ENCODE data around the gene XKR7. TPM values are rescaled to one million over a fixed set of nuclear protein-coding genes. Genes with fewer than 3 reads are reported as not detected.

Gene XKR7
- total and polyA plus RNA-seq, 2 donors (not counting 1 experiment from before 2014, with no cell fraction given), result 0.05 to 0.12 TPM

DNA sequence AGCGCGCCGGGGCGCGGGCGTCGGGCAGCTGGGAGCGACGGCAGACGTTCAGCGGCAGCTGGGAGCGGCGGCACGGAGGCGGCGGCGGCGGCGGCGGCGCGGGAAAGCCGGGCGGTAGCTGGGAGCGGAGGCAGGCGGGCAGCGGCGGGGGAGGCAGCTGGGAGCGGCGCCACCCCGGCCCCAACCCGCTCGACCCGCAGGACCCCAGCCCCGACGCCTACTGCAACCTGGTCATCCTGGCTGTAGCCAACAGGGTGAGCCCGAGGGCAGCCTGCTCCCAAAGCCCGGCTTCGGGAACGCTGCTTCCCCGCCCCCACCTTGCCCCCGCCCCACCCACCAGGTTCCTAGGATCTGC, 51.2 kb downstream of the XKR7 start:
- Histone ChIP-seq H3K36me3 (replicated peaks in 1 of 2; ENCODE audit: control extremely low read depth in 1 of 2, control insufficient read depth in 1 of 2, extremely low read depth in 1 of 2, insufficient read depth in 2 of 2, low read length in 1 of 2) (no peaks in the 10 kb centered on the region), H4K20me1 (ENCODE audit: control insufficient read depth, insufficient read depth, low read length, poor library complexity, severe bottlenecking) (no peaks in the 10 kb centered on the region), H3K27me3 (replicated peaks in 1 of 4; ENCODE audit: control extremely low read depth in 1 of 4, control insufficient read depth in 3 of 4, insufficient read depth in 4 of 4, low read length in 3 of 4) (peaks cover 0 to 69% (median 30%) of the 10 kb centered on the region in 4 experiments), H3K4me2 (replicated peaks; ENCODE audit: low read depth, low read length, poor library complexity, severe bottlenecking) (peak overlapping the region; percentile 97), H3K79me2 (ENCODE audit: control insufficient read depth, insufficient read depth, low read length) (no peaks in the 10 kb centered on the region), H3K9me3 (ENCODE audit: control extremely low read depth in 1 of 3, control insufficient read depth in 2 of 3, insufficient read depth in 1 of 3, low read length in 2 of 3) (peaks cover 0 to 4% (median 0%) of the 10 kb centered on the region in 3 donors), H3K27ac (ENCODE audit: low read length in 2 of 2) (no peak overlapping the region), H2AFZ (ENCODE audit: insufficient read depth, low read depth, low read length, poor library complexity, severe bottlenecking) (peak overlapping the region; percentile 75), H3K4me3 (ENCODE audit: control extremely low read depth in 1 of 5, extremely low read depth in 1 of 5, insufficient read depth in 1 of 5, low read depth in 2 of 5, low read length in 4 of 5) (peak overlapping the region in 1 of 5 experiments; percentile 69), H3K4me1 (ENCODE audit: control insufficient read depth in 2 of 2, insufficient read depth in 2 of 2, low read length in 2 of 2) (peaks cover 15 to 17% of the 10 kb centered on the region in 2 donors), H3K9ac (ENCODE audit: low read length) (no peak overlapping the region)
- ATAC-seq (ENCODE audit: low read depth) (no peak), DNase-seq (peak; percentile 33)
- H3K4me1 Mint-ChIP-seq, result peaks cover 22% of the 10 kb centered on the region
- no peak overlapping the region for H3K27ac Mint-ChIP-seq
- no peaks in the 10 kb centered on the region for H3K9me3 Mint-ChIP-seq (ENCODE audit: insufficient read depth)
- intact Hi-C loops (cut with micrococcal nuclease), result loop anchor here (5.0 kb wide), 2 partner anchors 73 to 167 kb away; no protein-coding TSS in a partner anchor
- peaks cover 77% of the 10 kb centered on the region for H3K27me3 Mint-ChIP-seq
- CTCF ChIA-PET, result no interaction called here
- TF ChIP-seq, protein P1, sequence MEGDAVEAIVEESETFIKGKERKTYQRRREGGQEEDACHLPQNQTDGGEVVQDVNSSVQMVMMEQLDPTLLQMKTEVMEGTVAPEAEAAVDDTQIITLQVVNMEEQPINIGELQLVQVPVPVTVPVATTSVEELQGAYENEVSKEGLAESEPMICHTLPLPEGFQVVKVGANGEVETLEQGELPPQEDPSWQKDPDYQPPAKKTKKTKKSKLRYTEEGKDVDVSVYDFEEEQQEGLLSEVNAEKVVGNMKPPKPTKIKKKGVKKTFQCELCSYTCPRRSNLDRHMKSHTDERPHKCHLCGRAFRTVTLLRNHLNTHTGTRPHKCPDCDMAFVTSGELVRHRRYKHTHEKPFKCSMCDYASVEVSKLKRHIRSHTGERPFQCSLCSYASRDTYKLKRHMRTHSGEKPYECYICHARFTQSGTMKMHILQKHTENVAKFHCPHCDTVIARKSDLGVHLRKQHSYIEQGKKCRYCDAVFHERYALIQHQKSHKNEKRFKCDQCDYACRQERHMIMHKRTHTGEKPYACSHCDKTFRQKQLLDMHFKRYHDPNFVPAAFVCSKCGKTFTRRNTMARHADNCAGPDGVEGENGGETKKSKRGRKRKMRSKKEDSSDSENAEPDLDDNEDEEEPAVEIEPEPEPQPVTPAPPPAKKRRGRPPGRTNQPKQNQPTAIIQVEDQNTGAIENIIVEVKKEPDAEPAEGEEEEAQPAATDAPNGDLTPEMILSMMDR (IDR thresholded peaks at IDR 0.05), result no peak
- no peak for TF ChIP-seq EZH2 (IDR thresholded peaks at IDR 0.05; ENCODE audit: borderline replicate concordance, insufficient read depth, low read depth, low read length, poor library complexity, severe bottlenecking)
- POLR2A ChIA-PET, result no interaction called here
- peak overlapping the region; percentile 94 for H3K4me3 Mint-ChIP-seq
- under 1% methylated on average over 42 of the region's 42 CpGs for WGBS (ENCODE audit: insufficient coverage)

DNA sequence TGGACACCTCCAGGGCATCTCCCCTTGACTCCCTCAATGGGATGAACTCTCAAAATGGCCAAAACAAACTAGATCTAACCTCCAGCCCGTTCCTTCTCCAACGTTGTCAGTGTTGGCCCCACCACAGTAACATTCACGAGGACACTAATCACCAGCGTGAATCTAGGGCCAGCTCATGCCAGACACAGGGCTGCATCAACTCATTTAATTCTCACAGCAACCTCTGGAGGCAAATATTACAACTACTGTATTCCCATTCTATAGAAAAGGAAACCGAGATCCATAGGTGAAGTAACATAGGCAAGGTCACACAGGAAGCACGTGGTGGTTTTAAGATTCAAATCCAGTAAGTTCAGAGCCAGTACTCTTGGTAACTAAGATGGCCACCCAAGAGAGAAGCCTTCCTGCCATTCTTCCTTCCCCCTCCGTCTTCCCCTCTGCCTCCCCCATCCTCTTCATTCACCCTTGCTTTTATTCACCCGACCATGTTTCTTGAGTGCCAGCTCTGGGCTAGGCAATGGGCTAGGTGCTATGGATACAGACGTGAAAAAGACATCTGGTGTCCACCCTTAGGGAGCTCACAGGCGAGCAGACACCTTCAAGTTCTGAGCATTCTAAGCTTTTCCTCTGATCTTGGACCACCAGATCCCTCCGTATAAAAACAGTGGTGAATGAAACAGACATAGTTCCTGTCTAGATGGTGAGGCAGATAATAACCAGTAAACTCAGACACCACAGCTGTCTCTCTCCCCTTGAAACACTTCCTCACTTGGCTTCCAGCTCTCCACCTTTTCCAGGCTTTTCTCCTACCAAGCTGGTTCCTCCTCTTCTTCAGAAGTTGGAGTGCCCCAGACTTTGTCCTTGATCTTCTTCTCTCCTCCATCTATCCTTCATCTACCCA, 51.9 kb downstream of the XKR7 start:
- ChIA-PET CTCF (interaction anchor here (1.2 to 2.2 kb wide), 3 partner anchors 11 to 167 kb away, joined by 3 to 26 read pairs (median 4); partner anchors contain the start of gene PDRG1), POLR2A (no interaction called here)
- H3K27ac Mint-ChIP-seq, result no peak overlapping the region
- Histone ChIP-seq H3K36me3 (replicated peaks in 1 of 2; ENCODE audit: control extremely low read depth in 1 of 2, control insufficient read depth in 1 of 2, extremely low read depth in 1 of 2, insufficient read depth in 2 of 2, low read length in 1 of 2) (no peaks in the 10 kb centered on the region), H3K4me3 (ENCODE audit: control extremely low read depth in 1 of 5, extremely low read depth in 1 of 5, insufficient read depth in 1 of 5, low read depth in 2 of 5, low read length in 4 of 5) (peak overlapping the region in 1 of 5 experiments; percentile 69), H3K4me1 (ENCODE audit: control insufficient read depth in 2 of 2, insufficient read depth in 2 of 2, low read length in 2 of 2) (peaks cover 15 to 21% of the 10 kb centered on the region in 2 donors), H3K9me3 (ENCODE audit: control extremely low read depth in 1 of 3, control insufficient read depth in 2 of 3, insufficient read depth in 1 of 3, low read length in 2 of 3) (peaks cover 0 to 4% (median 0%) of the 10 kb centered on the region in 3 donors), H3K9ac (ENCODE audit: low read length) (no peak overlapping the region), H3K79me2 (ENCODE audit: control insufficient read depth, insufficient read depth, low read length) (no peaks in the 10 kb centered on the region), H3K4me2 (replicated peaks; ENCODE audit: low read depth, low read length, poor library complexity, severe bottlenecking) (peak overlapping the region; percentile 97), H3K27ac (ENCODE audit: low read length in 2 of 2) (no peak overlapping the region), H3K27me3 (replicated peaks in 1 of 4; ENCODE audit: control extremely low read depth in 1 of 4, control insufficient read depth in 3 of 4, insufficient read depth in 4 of 4, low read length in 3 of 4) (peaks cover 0 to 69% (median 30%) of the 10 kb centered on the region in 4 experiments), H2AFZ (ENCODE audit: insufficient read depth, low read depth, low read length, poor library complexity, severe bottlenecking) (peak overlapping the region; percentile 75), H4K20me1 (ENCODE audit: control insufficient read depth, insufficient read depth, low read length, poor library complexity, severe bottlenecking) (no peaks in the 10 kb centered on the region)
- H3K9me3 Mint-ChIP-seq (ENCODE audit: insufficient read depth), result no peaks in the 10 kb centered on the region
- H3K4me1 Mint-ChIP-seq, result peaks cover 24% of the 10 kb centered on the region
- H3K27me3 Mint-ChIP-seq, result peaks cover 72% of the 10 kb centered on the region
- WGBS (ENCODE audit: insufficient coverage), result 12% methylated on average over 5 of the region's 11 CpGs
- no peak for ATAC-seq (ENCODE audit: low read depth)
- intact Hi-C loops (cut with micrococcal nuclease), result loop anchor here (5.0 kb wide), 2 partner anchors 72 to 168 kb away; no protein-coding TSS in a partner anchor
- no peak for DNase-seq
- peak overlapping the region; percentile 94 for H3K4me3 Mint-ChIP-seq
- TF ChIP-seq, protein P1 (IDR thresholded peaks at IDR 0.05), result no peak
- no peak for TF ChIP-seq EZH2 (IDR thresholded peaks at IDR 0.05; ENCODE audit: borderline replicate concordance, insufficient read depth, low read depth, low read length, poor library complexity, severe bottlenecking)

All from B cell (primary cell).